Frontal cortex (tissue), 4 donors: Measurements from ENCODE around the gene GSTO2. TPM values are rescaled to one million over a fixed set of nuclear protein-coding genes. Genes with fewer than 3 reads are reported as not detected.

Experiments
- DNase-seq, 2 donors: peaks; one replicate each; pipeline ENCODE4 v3.0.0; 2012; ENCODE audit warnings: low spot score in 2 of 2
- FAIRE-seq: peaks from 2 replicates; lab custom pipeline; 2012; peaks lifted over from hg19 to GRCh38; lab: Jason Lieb, UNC
- small RNA-seq: library from RNA; depleted of rRNA; stranded (forward); fragments of <200 nt; gene quantifications from one replicate; pipeline ENCODE3, GENCODE V24; 2014
- total RNA-seq: library from RNA; depleted of rRNA; stranded (reverse); fragments of >200 nt; gene quantifications from one replicate; pipeline ENCODE4 v1.2.3, GENCODE V29; 2014
- donor health status: control.
- donor health status: control.
- donor health status: control.

The GSTO2 gene
- total RNA-seq, 1 donor from 2014 or later: 2.4 TPM

- FAIRE-seq (no peak), DNase-seq (no peak)
Measured at GRCh38 chr10:104351919-104352318, 82.9 kb downstream of the GSTO2 start.

GRCh38 chr10:104353325-104354048 is 84.5 kb downstream of the GSTO2 start, which contains the start of gene CFAP58:
CFAP58 (plus strand) TSS chr10:104353833; CDS start chr10:104353898, 65 bp downstream.
- DNase-seq (peak; percentile 58 to 75), FAIRE-seq (no peak)

Small RNA genes within 50 kb of the gene (small RNA-seq; reads per million reads assigned to genes)
- 0.20 reads per million for gene MIR4482

Other genes with a start within 250 kb of the GSTO2 start
- gene COL17A1, start 183.3 kb upstream of the GSTO2 start, total RNA-seq: under 0.01 TPM
- 15.5 TPM for gene SFR1, start 147.0 kb upstream of the GSTO2 start, total RNA-seq
- gene CFAP43, start 36.8 kb upstream of the GSTO2 start, total RNA-seq: 15.9 TPM
- 39.9 TPM for gene GSTO1, start 14.3 kb upstream of the GSTO2 start, total RNA-seq
- 1.2 TPM for gene ITPRIP, start 69.3 kb downstream of the GSTO2 start, total RNA-seq
- gene CFAP58, start 84.6 kb downstream of the GSTO2 start, total RNA-seq: 1.2 TPM